ENCODE data around the gene CCHCR1. TPM values are rescaled to one million over a fixed set of nuclear protein-coding genes. Genes with fewer than 3 reads are reported as not detected.

CCHCR1 gene
- total and polyA plus RNA-seq, 2 of the 8 experiments (the other 6 are each of a cell fraction or from before 2014, with no cell fraction given), result 20.9 to 38.0 TPM

GRCh38 chr6:31126396-31127175 lies 31.0 kb downstream of the CCHCR1 start:
- peak overlapping the region; percentile 87; the same call in 1 of the 2 replicates for H2BK12ac ChIP-seq (ENCODE audit: low read depth, low read length)
- ChIA-PET CTCF (ENCODE audit: partially characterized antibody) (interaction anchor here (0.6 to 13.5 kb wide), 23 partner anchors 12 to 431 kb away, joined by 3 to 187 read pairs (median 4); partner anchors contain the start of genes C6orf15, PSORS1C1, PSORS1C2 and SFTA2), POLR2A (ENCODE audit: partially characterized antibody) (interaction anchor here (68.5 kb wide), 1 partner anchor 42 kb away, joined by 2251 read pairs; the partner anchor contains the start of genes CCHCR1, POU5F1, PSORS1C2 and TCF19)
- peak overlapping the region; percentile 17; the same call in 1 of the 2 replicates for H2AFZ ChIP-seq (ENCODE audit: low read length)
- no peak overlapping the region for H3K4me3 ChIP-seq (ENCODE audit: extremely low read depth in 1 of 4, insufficient read depth in 2 of 4, low read depth in 3 of 4, low read length in 4 of 4)
- H3K79me1 ChIP-seq (ENCODE audit: low read depth, low read length), result no peaks in the 10 kb centered on the region
- H3K36me3 ChIP-seq (ENCODE audit: control insufficient read depth in 2 of 4, insufficient read depth in 4 of 4, low read length in 3 of 4), result no peaks in the 10 kb centered on the region
- H2AK5ac ChIP-seq (ENCODE audit: low read depth, low read length), result no peak overlapping the region; the same call in 1 of the 2 replicates
- no peak overlapping the region for H3K18ac ChIP-seq (ENCODE audit: extremely low read depth, low read length)
- no peak overlapping the region for H3K4ac ChIP-seq (replicated peaks; ENCODE audit: insufficient read length, low read depth, low read length)
- no peaks in the 10 kb centered on the region; a peak in 1 of 7 replicates for H3K27me3 ChIP-seq (replicated peaks in 1 of 4; ENCODE audit: control insufficient read depth in 3 of 4, extremely low read depth in 1 of 4, insufficient read depth in 3 of 4, low read length in 3 of 4)
- H4K8ac ChIP-seq (ENCODE audit: extremely low read depth, insufficient read depth, low read length), result no peak overlapping the region
- H3K9me3 ChIP-seq (ENCODE audit: insufficient read depth in 2 of 2, low read depth in 1 of 2, low read length in 1 of 2), result no peaks in the 10 kb centered on the region
- H3K9ac ChIP-seq (replicated peaks in 1 of 4; ENCODE audit: extremely low read depth in 1 of 4, low read depth in 3 of 4, low read length in 3 of 4), result no peak overlapping the region
- no peak overlapping the region for H2BK5ac ChIP-seq (ENCODE audit: low read depth, low read length)
- no peak overlapping the region for H4K91ac ChIP-seq (replicated peaks; ENCODE audit: insufficient read length, low read length)
- H3K14ac ChIP-seq (ENCODE audit: insufficient read length), result no peak overlapping the region
- no peak for FAIRE-seq
- no peak overlapping the region for H4K5ac ChIP-seq (ENCODE audit: insufficient read length, low read depth, low read length)
- no peaks in the 10 kb centered on the region for H4K20me1 ChIP-seq (replicated peaks in 1 of 2; ENCODE audit: control insufficient read depth in 1 of 2, insufficient read depth in 2 of 2, low read length in 2 of 2)
- H3K23ac ChIP-seq (ENCODE audit: insufficient read length), result no peak overlapping the region
- H3K56ac ChIP-seq (replicated peaks; ENCODE audit: insufficient read length, low read depth, low read length), result no peak overlapping the region
- H3K79me2 ChIP-seq (ENCODE audit: control insufficient read depth in 1 of 2, insufficient read depth in 2 of 2, low read length in 2 of 2), result no peaks in the 10 kb centered on the region
- H2BK20ac ChIP-seq (ENCODE audit: low read length), result no peak overlapping the region
- no peaks in the 10 kb centered on the region for H3K23me2 ChIP-seq (ENCODE audit: low read depth, low read length)
- no peak for DNase-seq (ENCODE audit: low read depth in 1 of 2, low spot score in 2 of 2)
- no peak overlapping the region for H2BK120ac ChIP-seq (replicated peaks; ENCODE audit: low read depth, low read length)
- no peak overlapping the region for H3K27ac ChIP-seq (ENCODE audit: low read depth, low read length)
- H2BK15ac ChIP-seq (ENCODE audit: low read length), result no peak overlapping the region; the same call in 1 of the 2 replicates
- 85% methylated on average over 16 of the region's 16 CpGs; no CpG with 5 or more reads in 1 of the 2 experiments for WGBS, 2 experiments (ENCODE audit: extremely low coverage in 1 of 2, insufficient coverage in 1 of 2, insufficient read length in 1 of 2, insufficient replicate concordance in 2 of 2, low coverage in 1 of 2, low lambda C conversion rate in 2 of 2, missing lambda C conversion rate in 1 of 2)
- no peak overlapping the region for H3K4me2 ChIP-seq (ENCODE audit: insufficient read depth in 1 of 2, low read depth in 2 of 2, low read length in 2 of 2)
- H3K4me1 ChIP-seq (replicated peaks in 1 of 4; ENCODE audit: control insufficient read depth in 3 of 4, insufficient read depth in 4 of 4, low read length in 3 of 4), result peaks cover 0 to 3% (median 1%) of the 10 kb centered on the region in 4 experiments; a peak in 3 of 7 replicates
- TF ChIP-seq RFX5 (IDR thresholded peaks at IDR 0.05; ENCODE audit: borderline replicate concordance, low read depth, low read length) (no peak), TEAD4 (IDR thresholded peaks at IDR 0.05; ENCODE audit: low read depth, low read length) (no peak), EP300 (IDR thresholded peaks at IDR 0.05; ENCODE audit: borderline replicate concordance in 1 of 2, low read depth in 2 of 2, low read length in 2 of 2) (no peak), SIN3A (conservative IDR thresholded peaks at IDR 0.05 in 1 of 2, IDR thresholded peaks at IDR 0.05 in 1 of 2; ENCODE audit: low read depth in 1 of 2, low read length in 2 of 2) (no peak), SAP30 (IDR thresholded peaks at IDR 0.05; ENCODE audit: insufficient read depth, insufficient replicate concordance, low read length) (no peak), GTF2F1 (IDR thresholded peaks at IDR 0.05; ENCODE audit: borderline replicate concordance, low read depth, low read length) (no peak), POLR2A (IDR thresholded peaks at IDR 0.05; ENCODE audit: control extremely low read depth in 1 of 2, low read depth in 2 of 2, low read length in 2 of 2) (no peak), ATF2 (IDR thresholded peaks at IDR 0.05; ENCODE audit: low read length) (no peak), RNF2 (IDR thresholded peaks at IDR 0.05; ENCODE audit: borderline replicate concordance, low read depth, low read length, missing control alignments, poor library complexity, severe bottlenecking) (no peak)
